GM12878 (cell line): ENCODE measurements around the gene PGAM2. TPM values are rescaled to one million over a fixed set of nuclear protein-coding genes. Genes with fewer than 3 reads are reported as not detected.
A peak's percentile ranks its signal among the peaks of the same experiment; 100 is the strongest.

ENCODE experiments used
- ATAC-seq: fragments of 200-7000 bp; cut with Tn5 transposase; 3 replicates; pipeline ENCODE4 v1.9.1; 2020; ENCODE audit warnings: mild to moderate bottlenecking, moderate library complexity
- BruUV-seq: library from RNA; stranded (reverse); fragments of 400-500 nt; replicated peaks from 2 replicates; lab custom pipeline; 2021; lab: Mats Ljungman, UMichigan
- CTCF ChIA-PET: fragments of 300-600 bp; sonication (Branson Sonifier 250); formaldehyde crosslinking; extraction: SDS; loops from one replicate; lab custom pipeline; 2021; ENCODE audit warnings: inconsistent platforms; lab: Yijun Ruan, JAX
- POLR2A ChIA-PET: fragments of 350-600 bp; formaldehyde crosslinking; extraction: SDS; loops from one replicate; lab custom pipeline; 2021; ENCODE audit warnings: inconsistent platforms; lab: Charles Lee
- RAD21 ChIA-PET: fragments of 300-600 bp; sonication (Branson Sonifier 250); formaldehyde crosslinking; loops from one replicate; lab custom pipeline; 2023; ENCODE audit warnings: antibody characterized with exemption; ENCODE audit not compliant: unreplicated experiment; lab: Charles Lee
- SMC1A ChIA-PET: fragments of 300-600 bp; sonication (Branson Sonifier 250); formaldehyde crosslinking; loops from one replicate; lab custom pipeline; 2023; ENCODE audit not compliant: unreplicated experiment, uncharacterized antibody; lab: Charles Lee
- DNase-seq: peaks from one replicate; pipeline ENCODE4 v3.0.0-alpha.2; 2011; ENCODE audit warnings: low read depth, low spot score
- FAIRE-seq: peaks from 3 replicates; lab custom pipeline; 2011; peaks lifted over from hg19 to GRCh38; lab: Jason Lieb, UNC
- H2AFZ ChIP-seq: 2 replicates; pipeline ENCODE4 v1.6.0; 2011; ENCODE audit warnings: low read depth, low read length, control low read depth; ENCODE audit not compliant: control insufficient read depth
- H3K27ac ChIP-seq: 2 replicates; pipeline ENCODE4 v1.5.1; 2011; ENCODE audit warnings: control low read depth; ENCODE audit not compliant: control insufficient read depth, insufficient read depth
- H3K27me3 ChIP-seq, 2 experiments: replicated peaks in 1 of 2; 2 replicates each; pipeline versions ENCODE4 v1.6.0 to v1.6.1; 2011; ENCODE audit warnings: low read length in 1 of 2; ENCODE audit not compliant: control insufficient read depth in 2 of 2, insufficient read depth in 2 of 2
- H3K36me3 ChIP-seq, 2 experiments: 2 replicates each; pipeline ENCODE4 v1.5.1; 2011; ENCODE audit warnings: low read length in 1 of 2; ENCODE audit not compliant: control insufficient read depth in 2 of 2, insufficient read depth in 2 of 2
- H3K4me1 ChIP-seq: 2 replicates; pipeline ENCODE4 v1.6.1; 2011; ENCODE audit warnings: mild to moderate bottlenecking, low read length, moderate library complexity, mixed read lengths; ENCODE audit not compliant: control insufficient read depth, insufficient read depth
- H3K4me2 ChIP-seq: 2 replicates; pipeline ENCODE4 v1.6.0; 2011; ENCODE audit warnings: control low read depth; ENCODE audit not compliant: control insufficient read depth, insufficient read depth
- H3K4me3 ChIP-seq: fragments of 200-600 bp; sonication (generic); 2 replicates; pipeline ENCODE4 v1.5.1; 2016
- H3K79me2 ChIP-seq: 2 replicates; pipeline ENCODE4 v1.6.0; 2011; ENCODE audit warnings: low read length; ENCODE audit not compliant: control insufficient read depth, insufficient read depth
- H3K9ac ChIP-seq: 2 replicates; pipeline ENCODE4 v1.8.0; 2011; ENCODE audit warnings: low read length, control low read depth, mixed read lengths; ENCODE audit not compliant: control insufficient read depth, insufficient read depth
- H3K9me3 ChIP-seq: replicated peaks from 3 replicates; pipeline ENCODE4 v1.5.1; 2011; ENCODE audit warnings: mild to moderate bottlenecking, low read length; ENCODE audit not compliant: control insufficient read depth, insufficient read depth
- H4K20me1 ChIP-seq: 2 replicates; pipeline ENCODE4 v1.6.0; 2011; ENCODE audit not compliant: control insufficient read depth, insufficient read depth
- MEF2A ChIP-seq: IDR thresholded peaks from 2 replicates; pipeline ENCODE4 v1.6.1; 2011; ENCODE audit warnings: low read depth, mild to moderate bottlenecking, low read length, moderate library complexity; ENCODE audit not compliant: insufficient read depth
- POLR2A ChIP-seq: IDR thresholded peaks from 2 replicates; pipeline ENCODE4 v1.6.1; 2011; ENCODE audit warnings: low read depth, mild to moderate bottlenecking, low read length
- TBL1XR1 ChIP-seq: IDR thresholded peaks from 2 replicates; pipeline ENCODE4 v1.6.1; 2012; ENCODE audit warnings: low read depth, low read length, improper control_type of control experiment
- ZBTB4 ChIP-seq: fragments of 450-650 bp; formaldehyde crosslinking; IDR thresholded peaks from 2 replicates; pipeline ENCODE4 v1.4.0; 2022; ENCODE audit warnings: mild to moderate bottlenecking, moderate library complexity
- WGBS: methylation state at CpG from one replicate; pipeline ENCODE4 v1.1.6; 2016; ENCODE audit warnings: low lambda C conversion rate; ENCODE audit not compliant: insufficient replicate concordance, insufficient coverage; ENCODE audit errors: missing lambda C conversion rate; 5-methylcytosine and 5-hydroxymethylcytosine counted together
- in situ Hi-C: fragments of 300-500 bp; cut with MboI; formaldehyde crosslinking; loops from 9 replicates; pipeline ENCODE4 v1.14.3; 2018; ENCODE audit warnings: mixed read lengths
- intact Hi-C: fragments of 100-400 bp; cut with micrococcal nuclease; formaldehyde crosslinking; loops from one replicate; pipeline ENCODE4 v1.14.2; 2022; ENCODE audit not compliant: unreplicated experiment
- polyA plus RNA-seq, 11 experiments: library from polyadenylated mRNA; depleted of rRNA in 4 of 11; unstranded in 6 of 11; stranded (reverse) in 5 of 11; fragments of >200 nt; fragmentation: Nextera tagmentation in 4 of 11; fragmentation: Illumina TruSeq in 1 of 11; extraction: Ambion mirVana in 4 of 11; extraction: Trizol in 1 of 11; gene quantifications; 1 replicate in 1 of 11; 2 replicates in 10 of 11; pipeline versions ENCODE4 v1.2.1 to v1.2.3, GENCODE V29; 2011 to 2016; ENCODE audit warnings: inconsistent platforms in 2 of 11, missing spikeins in 2 of 11, low read depth in 1 of 11
- total RNA-seq, 4 experiments: library from RNA; depleted of rRNA in 3 of 4; stranded (reverse); fragments of >200 nt in 3 of 4; fragmentation: Illumina TruSeq in 1 of 4; extraction: Trizol in 1 of 4; gene quantifications; 2 replicates each; pipeline versions ENCODE4 v1.2.1 to v1.2.3, GENCODE V29; 2013 to 2021

Gene PGAM2
- total and polyA plus RNA-seq, 10 of the 15 experiments (the other 5 are each of a cell fraction or from before 2014, with no cell fraction given), result not detected

DNA sequence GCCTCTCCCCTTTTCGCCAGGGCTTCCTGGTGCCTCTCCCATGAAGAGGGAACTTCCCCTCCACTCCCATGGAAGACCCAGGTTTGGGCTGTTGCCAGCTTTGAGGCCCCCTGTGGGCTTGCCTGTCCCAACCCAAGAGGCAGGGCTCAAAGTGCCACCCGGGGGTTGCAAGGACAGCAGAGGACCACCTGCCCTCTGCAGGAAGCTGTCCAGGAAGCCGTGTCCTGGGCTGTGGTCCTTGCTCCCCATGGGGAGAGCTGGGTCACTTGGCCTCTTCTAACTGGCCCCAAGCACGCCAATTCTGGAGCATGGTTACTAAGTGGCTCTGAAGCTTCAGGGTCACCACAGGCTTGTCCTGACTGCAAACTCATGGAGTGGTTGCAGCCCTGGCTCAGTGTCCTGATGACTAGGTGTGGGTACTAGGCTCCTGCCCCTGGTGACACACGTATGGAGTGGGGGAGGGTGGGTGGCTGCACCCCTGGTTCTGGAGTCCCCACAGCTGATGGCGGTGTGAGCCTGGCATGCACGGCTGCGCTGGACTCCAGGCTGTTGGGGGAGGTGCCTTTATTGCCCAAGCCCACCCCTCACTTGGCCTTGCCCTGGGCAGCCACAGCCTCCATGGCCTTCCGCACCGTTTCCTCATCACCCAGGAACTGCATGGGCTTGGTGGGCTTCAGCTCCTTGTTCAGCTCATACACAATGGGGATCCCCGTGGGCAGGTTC, 3.0 kb downstream of the PGAM2 start:
- intact Hi-C loops (no loop called here), in situ Hi-C loops (no loop called here)
- Histone ChIP-seq H3K9me3 (no peaks in the 10 kb centered on the region), H3K9ac (no peak overlapping the region), H3K79me2 (no peaks in the 10 kb centered on the region), H3K4me2 (no peak overlapping the region), H4K20me1 (peaks cover under 1% of the 10 kb centered on the region; the same call in 1 of the 2 replicates), H2AFZ (no peak overlapping the region), H3K4me1 (peaks cover 21% of the 10 kb centered on the region), H3K27ac (no peak overlapping the region), H3K4me3 (no peak overlapping the region), H3K27me3 (no peaks in the 10 kb centered on the region), H3K36me3 (peaks cover 29 to 34% of the 10 kb centered on the region in 2 experiments)
- SMC1A ChIA-PET, result no interaction called here
- FAIRE-seq, result no peak
- no TSS peak for BruUV-seq
- TF ChIP-seq ZBTB4, result no peak
- TF ChIP-seq POLR2A, result peak; percentile 60
- no peak for TF ChIP-seq MEF2A
- TF ChIP-seq TBL1XR1, result no peak
- POLR2A ChIA-PET, result interaction anchor here (1.0 kb wide), 1 partner anchor 19 kb away, joined by 3 read pairs; no protein-coding TSS in a partner anchor
- CTCF ChIA-PET, result no interaction called here
- ATAC-seq, result no peak
- RAD21 ChIA-PET, result no interaction called here
- WGBS, result 89% methylated on average over 11 of the region's 11 CpGs
- DNase-seq, result no peak
